ENCODE measurements around the gene ASF1A. TPM values are rescaled to one million over a fixed set of nuclear protein-coding genes. Genes with fewer than 3 reads are reported as not detected.
"Not testable (repeated sequence)": the region's sequence is repeated elsewhere in the genome, so short reads cannot be mapped to it uniquely, and the experiment has no call there.

The ASF1A gene
- total and polyA plus RNA-seq, 4 donors = 5.6 to 27.0 (median 7.2) TPM

DNA sequence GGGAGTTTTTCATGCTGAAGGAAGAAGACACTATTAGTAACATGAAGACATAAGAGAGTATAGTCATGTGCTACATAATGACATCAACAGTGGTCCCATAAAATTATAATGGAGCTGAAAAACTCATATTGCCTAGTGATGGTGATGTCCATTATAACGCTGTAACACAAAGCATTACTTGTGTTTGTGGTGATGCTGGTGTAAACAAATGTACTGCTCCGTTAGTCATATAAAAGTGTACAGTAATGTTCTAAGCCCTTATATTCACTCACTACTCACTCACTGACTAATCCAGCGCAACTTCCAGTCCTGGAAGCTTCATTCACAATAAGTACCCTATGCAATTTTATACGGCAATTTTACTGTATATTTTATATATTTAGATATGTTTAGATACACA, 26.8 kb upstream of the ASF1A start:
- 99% methylated on average over 4 of the region's 4 CpGs for WGBS

GRCh38 chr6:118868901-118869300, 25.1 kb upstream of the ASF1A start:
- DNase-seq (ENCODE audit: low spot score); H3K36me3 ChIP-seq (ENCODE audit: control insufficient read depth in 4 of 4, insufficient read depth in 3 of 4, low read depth in 1 of 4, low read length in 3 of 4); H3K4me3 ChIP-seq (ENCODE audit: low read depth in 1 of 3, low read length in 3 of 3); H3K27ac ChIP-seq (ENCODE audit: low read depth in 1 of 2, low read length in 2 of 2); H3K9ac ChIP-seq (ENCODE audit: low read depth in 1 of 2, low read length in 2 of 2); H3K27me3 ChIP-seq (ENCODE audit: control insufficient read depth in 4 of 4, insufficient read depth in 4 of 4, low read length in 3 of 4); H3K9me3 ChIP-seq (ENCODE audit: control insufficient read depth in 4 of 4, low read length in 3 of 4); H3K4me1 ChIP-seq (ENCODE audit: control insufficient read depth in 4 of 4, insufficient read depth in 4 of 4, low read length in 3 of 4): not testable (repeated sequence)
- WGBS = 98% methylated on average over 2 of the region's 2 CpGs

More for the DNA sequence above, 26.8 kb upstream of the ASF1A start:
- DNase-seq (ENCODE audit: low spot score) = no peak
- H3K36me3 ChIP-seq (ENCODE audit: control insufficient read depth in 4 of 4, insufficient read depth in 3 of 4, low read depth in 1 of 4, low read length in 3 of 4) = no peaks in the 10 kb centered on the region
- no peaks in the 10 kb centered on the region for H3K9me3 ChIP-seq (ENCODE audit: control insufficient read depth in 4 of 4, low read length in 3 of 4)
- H3K27me3 ChIP-seq (ENCODE audit: control insufficient read depth in 4 of 4, insufficient read depth in 4 of 4, low read length in 3 of 4) = no peaks in the 10 kb centered on the region
- H3K4me1 ChIP-seq (ENCODE audit: control insufficient read depth in 4 of 4, insufficient read depth in 4 of 4, low read length in 3 of 4) = no peaks in the 10 kb centered on the region
- TF ChIP-seq FOXA1 (IDR thresholded peaks at IDR 0.05) (no peak), HNF4A (conservative IDR thresholded peaks at IDR 0.05) (no peak)
- H3K9ac ChIP-seq (ENCODE audit: low read depth in 1 of 2, low read length in 2 of 2) = no peak overlapping the region
- no peak overlapping the region for H3K4me3 ChIP-seq (ENCODE audit: low read depth in 1 of 3, low read length in 3 of 3)
- H3K27ac ChIP-seq (ENCODE audit: low read depth in 1 of 2, low read length in 2 of 2) = no peak overlapping the region

- Histone ChIP-seq H3K4me3 (ENCODE audit: low read depth in 1 of 3, low read length in 3 of 3) (no peak overlapping the region), H3K4me1 (ENCODE audit: control insufficient read depth in 4 of 4, insufficient read depth in 4 of 4, low read length in 3 of 4) (no peaks in the 10 kb centered on the region), H3K36me3 (ENCODE audit: control insufficient read depth in 4 of 4, insufficient read depth in 3 of 4, low read depth in 1 of 4, low read length in 3 of 4) (no peaks in the 10 kb centered on the region), H3K27me3 (ENCODE audit: control insufficient read depth in 4 of 4, insufficient read depth in 4 of 4, low read length in 3 of 4) (no peaks in the 10 kb centered on the region), H3K9me3 (ENCODE audit: control insufficient read depth in 4 of 4, low read length in 3 of 4) (no peaks in the 10 kb centered on the region), H3K27ac (ENCODE audit: low read depth in 1 of 2, low read length in 2 of 2) (no peak overlapping the region), H3K9ac (ENCODE audit: low read depth in 1 of 2, low read length in 2 of 2) (no peak overlapping the region)
- TF ChIP-seq YY1 (IDR thresholded peaks at IDR 0.05) (no peak), MAX (IDR thresholded peaks at IDR 0.05) (no peak), SP1 (IDR thresholded peaks at IDR 0.05) (no peak), REST (IDR thresholded peaks at IDR 0.05) (no peak), ATF3 (IDR thresholded peaks at IDR 0.05) (no peak), RAD21 (IDR thresholded peaks at IDR 0.05) (no peak), GABPA (IDR thresholded peaks at IDR 0.05 in 1 of 2, conservative IDR thresholded peaks at IDR 0.05 in 1 of 2) (no peak), TAF1 (conservative IDR thresholded peaks at IDR 0.05) (no peak), HNF4A (conservative IDR thresholded peaks at IDR 0.05) (no peak), FOXA2 (IDR thresholded peaks at IDR 0.05) (no peak), CTCF (IDR thresholded peaks at IDR 0.05; ENCODE audit: low read depth, low read length, missing input control) (no peak), FOXA1 (IDR thresholded peaks at IDR 0.05) (no peak), NR2F2 (IDR thresholded peaks at IDR 0.05) (no peak), JUND (IDR thresholded peaks at IDR 0.05) (no peak), HNF4G (IDR thresholded peaks at IDR 0.05) (no peak), EGR1 (IDR thresholded peaks at IDR 0.05; ENCODE audit: low read depth in 2 of 2) (no peak), RXRA (IDR thresholded peaks at IDR 0.05) (no peak)
- TF ChIP-seq, protein P1, sequence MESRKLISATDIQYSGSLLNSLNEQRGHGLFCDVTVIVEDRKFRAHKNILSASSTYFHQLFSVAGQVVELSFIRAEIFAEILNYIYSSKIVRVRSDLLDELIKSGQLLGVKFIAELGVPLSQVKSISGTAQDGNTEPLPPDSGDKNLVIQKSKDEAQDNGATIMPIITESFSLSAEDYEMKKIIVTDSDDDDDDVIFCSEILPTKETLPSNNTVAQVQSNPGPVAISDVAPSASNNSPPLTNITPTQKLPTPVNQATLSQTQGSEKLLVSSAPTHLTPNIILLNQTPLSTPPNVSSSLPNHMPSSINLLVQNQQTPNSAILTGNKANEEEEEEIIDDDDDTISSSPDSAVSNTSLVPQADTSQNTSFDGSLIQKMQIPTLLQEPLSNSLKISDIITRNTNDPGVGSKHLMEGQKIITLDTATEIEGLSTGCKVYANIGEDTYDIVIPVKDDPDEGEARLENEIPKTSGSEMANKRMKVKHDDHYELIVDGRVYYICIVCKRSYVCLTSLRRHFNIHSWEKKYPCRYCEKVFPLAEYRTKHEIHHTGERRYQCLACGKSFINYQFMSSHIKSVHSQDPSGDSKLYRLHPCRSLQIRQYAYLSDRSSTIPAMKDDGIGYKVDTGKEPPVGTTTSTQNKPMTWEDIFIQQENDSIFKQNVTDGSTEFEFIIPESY (IDR thresholded peaks at IDR 0.05) = no peak
- no peak for DNase-seq (ENCODE audit: low spot score)
- 98% methylated on average over 2 of the region's 2 CpGs for WGBS
Observed at GRCh38 chr6:118869350-118869749, 24.6 kb upstream of the ASF1A start.
